IPS-20b (cell line): ENCODE results near the gene TMEM131.

Source experiments
- H3K27ac ChIP-seq: one replicate; pipeline ENCODE4 v1.5.1; 2013; ENCODE audit warnings: low read length
- H3K27me3 ChIP-seq: 2 replicates; pipeline ENCODE4 v1.6.1; 2013; ENCODE audit warnings: mild to moderate bottlenecking, low read length, inconsistent platforms; ENCODE audit not compliant: insufficient read depth
- H3K36me3 ChIP-seq: 2 replicates; pipeline ENCODE4 v1.6.1; 2013; ENCODE audit warnings: low read depth, mild to moderate bottlenecking, inconsistent platforms, low read length, moderate library complexity; ENCODE audit not compliant: insufficient read depth
- H3K4me1 ChIP-seq: 2 replicates; pipeline ENCODE4 v1.6.1; 2013; ENCODE audit warnings: mild to moderate bottlenecking, control low read depth, inconsistent platforms, low read length, moderate library complexity; ENCODE audit not compliant: insufficient read depth
- H3K4me3 ChIP-seq: 2 replicates; pipeline ENCODE4 v1.5.1; 2013; ENCODE audit warnings: mild to moderate bottlenecking, low read length, inconsistent platforms
- H3K9ac ChIP-seq: 2 replicates; pipeline ENCODE4 v1.6.1; 2013; ENCODE audit warnings: low read depth, mild to moderate bottlenecking, inconsistent platforms, low read length, moderate library complexity
- H3K9me3 ChIP-seq: 2 replicates; pipeline ENCODE4 v1.6.1; 2013; ENCODE audit warnings: mild to moderate bottlenecking, low read depth, low read length, inconsistent platforms; ENCODE audit not compliant: insufficient read depth

The TMEM131 gene

DNA sequence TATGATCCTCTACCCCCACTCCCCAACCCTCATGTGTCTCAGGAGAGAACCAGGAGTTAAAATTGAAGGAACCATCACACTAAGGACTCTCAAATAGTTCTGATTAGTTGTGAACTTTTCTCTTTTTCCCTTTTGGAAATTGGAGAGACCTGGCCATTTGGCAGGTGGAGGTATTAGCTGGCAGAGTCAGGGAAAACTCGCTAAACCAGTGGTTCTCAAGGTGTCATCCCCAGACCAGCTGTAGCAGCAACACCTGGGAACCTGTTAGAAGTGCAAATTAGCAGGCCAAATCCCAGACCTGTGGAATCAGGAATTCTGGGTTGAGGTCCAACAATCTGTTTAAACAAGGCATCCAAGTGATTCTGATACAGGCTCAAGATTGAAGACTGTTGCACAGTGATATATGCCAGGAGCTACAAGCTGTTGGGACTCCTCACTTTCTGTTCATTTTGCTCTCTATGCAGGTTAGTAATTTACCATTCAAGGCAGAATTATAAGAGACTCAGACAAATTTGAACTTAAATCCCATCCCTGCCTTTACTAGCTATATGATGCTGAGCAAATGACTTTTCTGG is 2.8 kb upstream of the TMEM131 start:
- no peaks in the 10 kb centered on the region for H3K36me3 ChIP-seq
- H3K9me3 ChIP-seq = no peaks in the 10 kb centered on the region

DNA sequence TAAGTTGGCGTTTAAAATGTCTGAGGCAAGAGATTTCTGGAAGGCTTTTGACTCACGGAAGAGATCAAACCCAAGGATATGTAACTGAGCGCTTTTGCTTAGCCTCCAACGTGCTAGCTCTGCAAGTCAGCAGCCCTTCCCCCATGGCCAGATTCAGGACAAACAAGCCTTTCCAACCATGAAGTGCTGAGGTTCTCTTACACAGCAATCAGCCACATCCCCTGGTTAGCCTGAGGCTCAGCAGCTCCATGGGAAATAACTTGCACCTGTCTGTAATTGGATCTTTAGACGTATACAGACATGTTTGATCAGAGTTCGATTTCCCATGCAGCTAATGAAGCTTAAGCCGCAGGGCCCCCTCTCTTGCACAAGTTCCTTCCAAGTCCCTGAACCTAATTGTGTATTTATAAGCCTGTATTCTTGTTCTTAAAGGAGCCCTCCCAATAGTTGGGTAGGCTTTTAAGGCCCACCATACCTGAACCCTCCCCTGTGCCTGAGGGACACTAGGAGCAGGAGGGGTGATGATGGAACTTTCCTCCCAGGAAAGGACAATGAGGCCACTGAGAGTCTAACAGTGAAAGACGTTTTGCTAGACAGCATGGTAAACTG is 2.1 kb upstream of the TMEM131 start:
- Histone ChIP-seq H3K4me3 (no peak overlapping the region), H3K9ac (no peak overlapping the region), H3K27me3 (no peaks in the 10 kb centered on the region), H3K9me3 (no peaks in the 10 kb centered on the region), H3K36me3 (no peaks in the 10 kb centered on the region), H3K27ac (no peak overlapping the region), H3K4me1 (peaks cover 11% of the 10 kb centered on the region)

More for the DNA sequence above, 2.8 kb upstream of the TMEM131 start:
- no peak overlapping the region for H3K27ac ChIP-seq
- peaks cover 7% of the 10 kb centered on the region for H3K4me1 ChIP-seq
- H3K4me3 ChIP-seq = no peak overlapping the region
- no peaks in the 10 kb centered on the region for H3K27me3 ChIP-seq
- H3K9ac ChIP-seq = no peak overlapping the region

DNA sequence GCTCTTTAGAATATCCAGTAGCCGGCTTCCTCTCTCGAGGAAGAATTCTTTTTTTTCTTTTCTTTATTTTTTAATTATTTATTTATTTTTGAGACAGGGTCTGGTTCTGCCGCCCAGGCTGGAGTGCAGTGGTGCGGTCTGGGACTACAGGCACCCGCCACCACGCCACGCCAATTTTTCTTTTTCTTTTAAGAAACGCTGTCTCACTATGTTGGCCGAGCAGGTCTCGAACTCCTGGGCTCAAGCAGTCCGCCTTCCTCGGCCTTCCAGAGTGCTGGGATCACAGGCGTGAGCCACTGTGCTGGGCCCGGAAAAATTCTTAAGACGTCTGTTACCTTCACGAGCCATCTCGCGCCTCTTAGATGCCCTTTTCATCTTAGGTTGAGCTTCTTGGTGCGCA is 931 bp upstream of the TMEM131 start:
- H3K4me3 ChIP-seq = peak overlapping the region; percentile 89
- H3K4me1 ChIP-seq = peaks cover 11% of the 10 kb centered on the region
- no peaks in the 10 kb centered on the region for H3K36me3 ChIP-seq
- peak overlapping the region; percentile 92; the same call in 1 of the 2 replicates for H3K9ac ChIP-seq
- no peaks in the 10 kb centered on the region for H3K9me3 ChIP-seq
- no peak overlapping the region for H3K27ac ChIP-seq
- no peaks in the 10 kb centered on the region for H3K27me3 ChIP-seq

DNA sequence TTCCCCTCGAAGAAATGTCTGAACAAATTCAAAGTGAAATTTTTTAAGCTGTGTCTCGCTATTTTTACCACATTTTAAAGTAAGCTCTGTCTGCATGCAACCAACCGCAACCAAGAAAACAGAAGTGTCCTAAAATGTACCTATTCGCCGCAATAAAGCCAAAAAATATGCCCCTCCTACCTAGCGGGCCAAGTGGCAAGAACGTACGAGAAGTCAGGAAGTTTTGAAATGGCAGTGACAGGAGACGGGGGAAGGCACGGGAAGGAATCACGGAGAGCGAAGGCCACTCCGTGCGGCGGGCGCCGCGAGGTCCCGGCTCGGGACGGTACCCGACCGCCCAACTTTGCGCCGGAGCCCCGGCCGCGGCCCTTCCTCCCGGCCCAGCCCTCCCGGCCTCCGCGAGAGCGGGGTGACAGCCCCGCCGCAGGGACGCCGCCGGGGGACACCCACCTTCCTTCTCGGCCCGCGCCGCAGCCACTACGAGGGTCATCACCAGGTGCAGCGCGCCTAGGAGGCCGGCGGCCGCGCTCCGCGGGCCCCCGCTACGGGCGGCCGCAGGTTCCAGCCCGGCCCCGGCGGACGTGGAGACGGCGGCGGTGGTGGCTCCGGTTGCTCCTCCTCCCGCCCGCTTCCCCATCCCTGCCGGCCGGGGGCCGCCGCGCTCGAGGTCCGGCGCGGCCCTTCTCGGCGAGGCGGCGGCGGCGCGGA is 568 bp downstream of the TMEM131 start:
- Histone ChIP-seq H3K27me3 (no peaks in the 10 kb centered on the region), H3K4me1 (peaks cover 11% of the 10 kb centered on the region), H3K9me3 (no peaks in the 10 kb centered on the region), H3K4me3 (peak overlapping the region; percentile 89), H3K9ac (peak overlapping the region; percentile 92; the same call in 1 of the 2 replicates), H3K27ac (no peak overlapping the region), H3K36me3 (no peaks in the 10 kb centered on the region)

DNA sequence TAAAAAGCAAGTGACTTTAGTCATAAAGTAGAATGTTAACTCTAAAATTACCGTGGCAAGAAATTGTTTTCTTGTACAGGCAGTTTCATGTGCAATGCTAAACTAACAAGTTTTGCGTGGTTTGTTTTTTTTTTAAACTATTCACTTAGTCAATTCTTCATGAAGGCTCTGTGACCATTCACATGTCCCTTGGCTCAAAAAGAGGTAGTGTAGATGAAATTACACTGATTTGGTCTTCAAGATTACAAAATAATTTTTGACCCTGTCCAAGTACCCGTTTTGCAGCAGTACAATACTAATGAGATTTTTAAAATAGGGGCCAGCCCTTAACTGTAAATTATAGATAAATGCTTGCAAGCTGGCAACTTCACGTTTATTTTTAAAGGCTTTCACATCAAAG is 1.3 kb downstream of the TMEM131 start:
- H3K27ac ChIP-seq = no peak overlapping the region

DNA sequence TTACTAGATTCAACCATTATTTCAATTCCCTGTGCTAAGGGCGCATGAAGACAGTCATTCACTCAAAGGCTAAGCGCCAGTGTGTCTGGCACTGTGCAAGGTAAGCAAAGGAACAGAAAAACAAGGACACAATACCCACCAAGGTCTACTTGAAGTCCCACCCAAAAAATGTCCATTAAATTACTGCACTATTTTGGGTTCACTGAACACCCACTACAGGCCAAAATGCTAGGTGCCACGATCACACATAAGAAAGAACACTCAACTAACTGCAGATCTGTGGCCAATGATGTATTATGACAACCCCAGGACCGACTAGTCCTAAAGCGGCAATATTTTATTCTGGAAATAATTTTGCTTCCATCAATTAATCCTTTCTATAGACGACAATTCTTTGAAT is 1.8 kb downstream of the TMEM131 start:
- Histone ChIP-seq H3K9ac (peak overlapping the region; percentile 92; the same call in 1 of the 2 replicates), H3K4me3 (peak overlapping the region; percentile 89), H3K9me3 (no peaks in the 10 kb centered on the region), H3K36me3 (no peaks in the 10 kb centered on the region), H3K27ac (no peak overlapping the region), H3K27me3 (no peaks in the 10 kb centered on the region), H3K4me1 (peaks cover 11% of the 10 kb centered on the region)

More for the DNA sequence above, 1.3 kb downstream of the TMEM131 start:
- Histone ChIP-seq H3K27me3 (no peaks in the 10 kb centered on the region), H3K9me3 (no peaks in the 10 kb centered on the region), H3K9ac (peak overlapping the region; percentile 92; the same call in 1 of the 2 replicates), H3K4me1 (peaks cover 11% of the 10 kb centered on the region), H3K4me3 (peak overlapping the region; percentile 89), H3K36me3 (no peaks in the 10 kb centered on the region)

DNA sequence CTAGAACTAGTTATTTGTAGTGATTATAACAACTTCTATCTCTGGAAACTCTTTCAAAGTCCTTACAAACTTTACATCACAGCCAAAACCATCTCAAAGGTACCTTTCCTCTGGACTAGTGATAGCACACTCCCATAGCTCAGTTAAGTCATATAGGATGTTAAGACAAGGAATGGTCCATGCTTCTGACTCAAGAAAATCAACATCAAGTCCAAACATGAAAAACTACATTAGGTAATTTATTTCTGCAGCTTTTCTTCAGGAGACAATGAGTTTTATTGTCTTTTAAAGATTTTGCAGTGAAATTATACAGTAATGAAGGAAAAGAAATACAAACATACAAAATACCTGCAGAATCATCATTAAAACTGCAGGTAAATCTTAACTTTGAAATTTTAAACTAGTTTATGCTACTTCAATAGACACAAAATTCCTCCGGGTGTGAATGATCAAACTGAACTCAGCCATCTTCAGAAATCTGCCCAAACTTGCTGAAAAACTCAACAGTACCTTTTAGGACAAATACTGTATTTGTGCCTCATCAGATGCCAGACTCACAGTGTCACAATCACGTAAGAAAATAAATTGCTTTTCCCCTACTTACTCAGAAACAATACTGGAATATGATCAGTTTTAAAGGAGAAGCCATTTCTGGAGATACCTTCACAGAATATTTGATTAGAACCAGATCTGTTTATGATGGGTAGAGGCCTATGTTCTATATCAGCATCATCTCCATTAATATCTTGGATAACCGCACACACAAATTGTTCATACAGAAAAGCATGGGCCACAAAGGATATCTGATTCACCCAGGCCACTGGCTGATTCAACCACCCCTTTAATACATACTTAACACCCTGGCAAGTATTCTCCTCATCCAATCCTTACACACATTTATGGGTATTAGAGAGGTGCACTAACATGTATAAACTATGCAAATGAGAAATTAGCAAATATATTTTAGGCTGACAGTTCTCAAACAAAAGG is 2.6 kb downstream of the TMEM131 start:
- H3K9me3 ChIP-seq = peaks cover 5% of the 10 kb centered on the region; the same call in 1 of the 2 replicates
- H3K4me3 ChIP-seq = peak overlapping the region; percentile 89
- no peaks in the 10 kb centered on the region for H3K27me3 ChIP-seq
- peaks cover 11% of the 10 kb centered on the region for H3K4me1 ChIP-seq
- H3K36me3 ChIP-seq = no peaks in the 10 kb centered on the region
- H3K9ac ChIP-seq = no peak overlapping the region
- no peak overlapping the region for H3K27ac ChIP-seq

DNA sequence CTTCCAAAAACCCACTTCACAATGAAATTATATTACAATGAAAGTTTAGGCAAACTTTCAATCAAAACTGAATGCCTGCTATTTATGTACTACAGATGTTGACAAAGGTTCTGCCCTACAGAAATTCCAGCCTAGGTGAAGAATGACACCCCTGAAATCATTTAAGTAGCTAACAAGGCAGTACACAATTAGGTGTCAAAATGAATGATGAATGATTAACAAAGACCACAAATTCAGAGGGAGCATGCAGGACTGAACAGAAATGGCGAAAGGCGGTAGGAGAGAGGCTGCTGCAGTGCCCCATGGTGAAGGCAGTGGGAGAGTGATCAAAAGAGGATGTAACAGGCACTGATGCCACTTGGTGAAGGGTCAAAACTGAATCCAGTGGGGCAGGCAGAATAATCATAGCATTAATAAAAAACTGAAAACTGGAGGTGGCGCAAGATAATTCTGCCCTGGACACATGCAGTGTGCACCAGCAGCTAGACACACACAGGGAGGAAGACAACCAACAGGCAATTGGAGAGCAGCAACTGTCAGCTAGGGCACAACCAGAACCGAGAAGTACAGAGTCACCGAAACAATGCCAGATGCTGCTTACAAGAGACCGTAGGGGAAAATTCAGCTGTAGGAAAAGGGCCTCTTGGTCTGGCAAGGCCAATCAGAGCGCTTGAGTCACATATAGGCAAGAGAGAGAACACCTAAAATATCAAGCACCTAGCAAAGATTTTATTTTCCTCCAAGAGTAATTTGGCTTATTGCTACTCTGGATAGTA is 4.5 kb downstream of the TMEM131 start:
- no peak overlapping the region for H3K27ac ChIP-seq

DNA sequence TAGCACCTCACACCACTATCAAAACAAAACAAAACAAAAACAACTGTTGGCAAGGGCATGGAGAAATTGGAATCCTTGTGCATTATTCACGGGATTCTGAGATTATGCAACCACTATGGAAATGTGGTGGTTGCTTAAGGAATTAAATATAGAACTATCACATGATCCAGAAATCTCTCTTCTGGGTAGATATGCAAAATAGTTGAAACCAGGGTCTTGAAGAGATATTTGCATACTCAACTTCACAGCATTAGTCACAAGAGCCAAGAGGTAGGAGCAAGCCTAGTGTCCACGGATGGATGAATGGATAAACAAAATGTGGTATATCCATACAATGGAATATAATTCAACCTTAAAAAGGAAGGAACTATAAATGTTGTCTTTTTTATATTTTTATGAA is 7.0 kb downstream of the TMEM131 start:
- Histone ChIP-seq H3K9me3 (peaks cover 5% of the 10 kb centered on the region; the same call in 1 of the 2 replicates), H3K9ac (no peak overlapping the region), H3K4me1 (peaks cover 6% of the 10 kb centered on the region), H3K36me3 (no peaks in the 10 kb centered on the region), H3K4me3 (no peak overlapping the region), H3K27me3 (no peaks in the 10 kb centered on the region), H3K27ac (no peak overlapping the region)

More for the DNA sequence above, 4.5 kb downstream of the TMEM131 start:
- no peak overlapping the region for H3K4me3 ChIP-seq
- peaks cover 5% of the 10 kb centered on the region; the same call in 1 of the 2 replicates for H3K9me3 ChIP-seq
- no peak overlapping the region for H3K9ac ChIP-seq
- no peaks in the 10 kb centered on the region for H3K27me3 ChIP-seq
- H3K4me1 ChIP-seq = peaks cover 11% of the 10 kb centered on the region
- no peaks in the 10 kb centered on the region for H3K36me3 ChIP-seq

DNA sequence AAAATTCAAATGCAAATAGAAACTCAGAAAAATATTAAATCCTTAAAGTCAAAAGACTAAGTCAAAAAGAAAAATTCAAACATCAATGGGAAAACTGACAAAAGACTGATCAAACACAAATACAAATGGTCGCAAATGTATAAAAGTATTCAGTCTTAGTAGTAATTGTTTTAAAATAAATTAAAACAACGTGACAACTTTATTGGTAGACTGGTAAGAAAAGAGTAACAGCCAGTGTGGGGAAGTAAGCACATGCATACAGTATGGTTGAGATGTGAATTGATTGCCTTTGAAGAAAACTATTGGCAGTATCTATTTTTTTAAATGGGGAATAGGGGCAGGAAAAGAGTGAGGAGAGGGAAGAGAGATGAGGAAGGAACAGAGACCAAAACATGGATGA is 9.8 kb downstream of the TMEM131 start:
- H3K9ac ChIP-seq = no peak overlapping the region
- 0 out of 2 replicates have a peak, but pooled peaks cover 10% of the 10 kb centered on the region for H3K4me1 ChIP-seq
- peaks cover 5% of the 10 kb centered on the region; the same call in 1 of the 2 replicates for H3K9me3 ChIP-seq
- no peaks in the 10 kb centered on the region for H3K36me3 ChIP-seq
- H3K27ac ChIP-seq = no peak overlapping the region
- no peak overlapping the region for H3K4me3 ChIP-seq
- H3K27me3 ChIP-seq = no peaks in the 10 kb centered on the region
